Kidney (tissue), 14 donors: ENCODE measurements around the gene DUOXA1. TPM values are rescaled to one million over a fixed set of nuclear protein-coding genes. Genes with fewer than 3 reads are reported as not detected.

Experiments used
- DNase-seq, 5 donors: peaks; one replicate each; pipeline ENCODE4 v3.0.0-alpha.2; 2013 to 2020
- FAIRE-seq: peaks from 2 replicates; lab custom pipeline; 2012; peaks lifted over from hg19 to GRCh38; lab: Jason Lieb, UNC
- H3K27ac ChIP-seq, 2 donors: one replicate each; pipeline ENCODE4 v1.7.0; 2013; ENCODE audit warnings: low read depth in 2 of 2, low read length in 2 of 2, inconsistent platforms in 1 of 2
- H3K27me3 ChIP-seq: one replicate; pipeline ENCODE4 v1.7.1; 2013; ENCODE audit warnings: low read length, inconsistent platforms; ENCODE audit not compliant: control insufficient read depth, insufficient read depth
- H3K36me3 ChIP-seq, 3 donors: one replicate each; pipeline versions ENCODE4 v1.7.0 to v1.7.1; 2013; ENCODE audit warnings: low read length in 3 of 3, control low read depth in 1 of 3, inconsistent platforms in 1 of 3; ENCODE audit not compliant: insufficient read depth in 3 of 3, control insufficient read depth in 2 of 3
- H3K4me1 ChIP-seq, 3 donors: one replicate each; pipeline versions ENCODE4 v1.7.0 to v1.7.1; 2013; ENCODE audit warnings: low read length in 3 of 3, inconsistent platforms in 1 of 3, low read depth in 1 of 3; ENCODE audit not compliant: control insufficient read depth in 2 of 3, insufficient read depth in 2 of 3
- H3K4me3 ChIP-seq, 3 donors: one replicate each; pipeline versions ENCODE4 v1.7.0 to v1.8.1; 2013; ENCODE audit warnings: low read length in 3 of 3, control low read depth in 1 of 3, inconsistent platforms in 1 of 3
- H3K9ac ChIP-seq, 3 donors: one replicate each; pipeline versions ENCODE4 v1.7.0 to v1.7.1; 2013; ENCODE audit warnings: low read length in 3 of 3, control low read depth in 1 of 3, inconsistent platforms in 1 of 3
- H3K9me3 ChIP-seq, 3 donors: one replicate each; pipeline versions ENCODE4 v1.7.0 to v1.7.1; 2013; ENCODE audit warnings: low read length in 3 of 3, control low read depth in 1 of 3, inconsistent platforms in 1 of 3; ENCODE audit not compliant: control insufficient read depth in 2 of 3, insufficient read depth in 1 of 3
- CTCF ChIP-seq: IDR thresholded peaks from 3 replicates; pipeline ENCODE4 v1.5.1; 2012; ENCODE audit warnings: mild to moderate bottlenecking, moderate library complexity, borderline replicate concordance; ENCODE audit not compliant: insufficient read depth; ENCODE audit errors: extremely low read depth
- intact Hi-C: fragments of 100-400 bp; cut with DNase I; formaldehyde crosslinking; loops from one replicate; pipeline ENCODE4 v1.11.1; 2022
- polyA plus RNA-seq: library from polyadenylated mRNA; stranded (reverse); fragments of 350-450 nt; fragmentation: Illumina TruSeq; extraction: RNeasy Lipid Tissue Mini Kit (QIAGEN cat#74804); gene quantifications from one replicate; pipeline ENCODE4 v1.2.3, GENCODE V29; 2014; ENCODE audit warnings: low read depth, low replicate concordance; ENCODE audit not compliant: insufficient read depth
- total RNA-seq: library from RNA; stranded (reverse); fragmentation: NEBNext Ultra II Directional; extraction: Animal tissue kit (Norgen Biotek cat#: 25700); gene quantifications from one replicate; pipeline ENCODE4 v1.2.1, GENCODE V29; 2021
- donor health status: control.
- donor health status: control.
- donor health status: control.
- donor health status: control.
- donor health status: control.
- donor health status: DM: yes; HTN: yes; CAD: no.
- donor health status: Normal renal cell carcinoma (clear cell type).

DUOXA1 gene
- total and polyA plus RNA-seq, 2 donors from 2014 or later = 0.52 to 1.4 TPM

GRCh38 chr15:45091161-45091560 is 38.5 kb downstream of the DUOXA1 start:
- DNase-seq (no peak), FAIRE-seq (no peak)
- Histone ChIP-seq H3K9me3 (no peaks in the 10 kb centered on the region), H3K27ac (no peak overlapping the region), H3K4me1 (no peaks in the 10 kb centered on the region), H3K9ac (no peak overlapping the region), H3K4me3 (no peak overlapping the region), H3K36me3 (no peaks in the 10 kb centered on the region), H3K27me3 (no peaks in the 10 kb centered on the region)
- intact Hi-C loops = no loop called here
- TF ChIP-seq CTCF = no peak

- Histone ChIP-seq H3K4me3 (no peak overlapping the region), H3K9ac (no peak overlapping the region), H3K27ac (no peak overlapping the region), H3K27me3 (no peaks in the 10 kb centered on the region), H3K4me1 (no peaks in the 10 kb centered on the region), H3K9me3 (no peaks in the 10 kb centered on the region), H3K36me3 (no peaks in the 10 kb centered on the region)
- no peak for FAIRE-seq
- DNase-seq = no peak
- TF ChIP-seq CTCF = no peak
- intact Hi-C loops = no loop called here
Observed at GRCh38 chr15:45089712-45090373, 39.8 kb downstream of the DUOXA1 start.

GRCh38 chr15:45088801-45089711 is 40.6 kb downstream of the DUOXA1 start:
- Histone ChIP-seq H3K27me3 (no peaks in the 10 kb centered on the region), H3K9ac (no peak overlapping the region), H3K27ac (no peak overlapping the region), H3K4me3 (no peak overlapping the region), H3K36me3 (no peaks in the 10 kb centered on the region), H3K9me3 (no peaks in the 10 kb centered on the region), H3K4me1 (no peaks in the 10 kb centered on the region)
- intact Hi-C loops = no loop called here
- FAIRE-seq = no peak
- no peak for DNase-seq
- TF ChIP-seq CTCF = no peak
